ENCODE results near the gene BMI1. TPM values are rescaled to one million over a fixed set of nuclear protein-coding genes. Genes with fewer than 3 reads are reported as not detected.
"Not testable (repeated sequence)": the region's sequence is repeated elsewhere in the genome, so short reads cannot be mapped to it uniquely, and the experiment has no call there.

The BMI1 gene
- polyA plus RNA-seq, 1 donor (not counting 4 experiments of a cell fraction or from before 2014, with no cell fraction given): 33.1 TPM

DNA sequence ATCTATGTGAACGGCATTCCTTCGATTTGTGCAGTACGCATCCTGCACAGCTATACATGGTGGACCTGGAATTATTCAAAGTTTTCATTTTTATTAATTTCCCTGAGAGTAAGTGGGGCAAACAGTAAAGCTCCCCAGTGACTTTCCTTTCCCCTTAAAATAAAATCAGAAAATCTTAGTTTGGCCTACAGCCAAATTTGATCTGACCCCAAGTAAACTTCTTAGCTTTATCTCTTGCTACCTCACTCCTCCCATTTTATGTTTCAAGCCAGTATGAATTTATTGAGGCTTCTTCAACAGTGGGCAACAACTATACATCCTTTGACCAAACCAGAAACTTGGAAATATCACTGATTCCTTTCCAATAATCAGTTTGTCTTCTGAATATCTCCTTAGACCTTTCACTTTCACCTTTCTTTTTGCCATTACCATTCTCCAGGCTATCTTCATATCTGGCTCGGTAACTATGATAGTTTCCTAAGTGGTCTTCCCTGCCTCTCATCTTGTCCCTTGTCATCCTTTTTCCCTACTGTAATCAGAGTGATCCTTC lies 35.5 kb downstream of the BMI1 start:
- no peak for DNase-seq (ENCODE audit: low read depth, low spot score)
- no peak for TF ChIP-seq CTCF (optimal IDR thresholded peaks at IDR 0.05 in 1 of 3, IDR thresholded peaks at IDR 0.05 in 1 of 3, conservative IDR thresholded peaks at IDR 0.05 in 1 of 3; ENCODE audit: extremely low read depth in 1 of 3, insufficient read depth in 2 of 3, low read length in 3 of 3)
- no peak for TF ChIP-seq EZH2 (IDR thresholded peaks at IDR 0.05; ENCODE audit: low read length)
- no peak overlapping the region for H3K4me2 ChIP-seq (ENCODE audit: control insufficient read depth, extremely low read depth, insufficient read depth, low read depth, low read length)
- H3K9me1 ChIP-seq (ENCODE audit: control insufficient read depth, extremely low read depth, insufficient read depth, low read length): no peaks in the 10 kb centered on the region
- no peak overlapping the region for H3K9ac ChIP-seq (ENCODE audit: control insufficient read depth, extremely low read depth, insufficient read depth, low read length)
- no peaks in the 10 kb centered on the region for H3K79me2 ChIP-seq (ENCODE audit: control insufficient read depth, insufficient read depth, low read length)
- no peaks in the 10 kb centered on the region for H3K36me3 ChIP-seq (ENCODE audit: control insufficient read depth in 2 of 2, extremely low read depth in 1 of 2, insufficient read depth in 2 of 2, low read length in 2 of 2)
- no peaks in the 10 kb centered on the region for H3K9me3 ChIP-seq (ENCODE audit: control insufficient read depth, low read depth, low read length)
- H3K4me1 ChIP-seq (ENCODE audit: control insufficient read depth, extremely low read depth, insufficient read depth, low read length): no peaks in the 10 kb centered on the region
- no peak overlapping the region for H3K27ac ChIP-seq (ENCODE audit: control insufficient read depth, insufficient read depth, low read length)
- dilution Hi-C loops (cut with MboI; ENCODE audit: extremely low pct_ligation_motif_present, low sequenced_read_pairs): no loop called here
- no peak overlapping the region for H2AFZ ChIP-seq (ENCODE audit: control insufficient read depth, low read length)
- no peaks in the 10 kb centered on the region for H4K20me1 ChIP-seq (ENCODE audit: control insufficient read depth, extremely low read depth, insufficient read depth, low read length)
- no peak overlapping the region for H3K4me3 ChIP-seq (ENCODE audit: control insufficient read depth in 2 of 3, extremely low read depth in 1 of 3, insufficient read depth in 2 of 3, low read depth in 1 of 3, low read length in 3 of 3)
- no peak for FAIRE-seq
- H3K27me3 ChIP-seq (ENCODE audit: control insufficient read depth, extremely low read depth, insufficient read depth, low read length): no peaks in the 10 kb centered on the region

DNA sequence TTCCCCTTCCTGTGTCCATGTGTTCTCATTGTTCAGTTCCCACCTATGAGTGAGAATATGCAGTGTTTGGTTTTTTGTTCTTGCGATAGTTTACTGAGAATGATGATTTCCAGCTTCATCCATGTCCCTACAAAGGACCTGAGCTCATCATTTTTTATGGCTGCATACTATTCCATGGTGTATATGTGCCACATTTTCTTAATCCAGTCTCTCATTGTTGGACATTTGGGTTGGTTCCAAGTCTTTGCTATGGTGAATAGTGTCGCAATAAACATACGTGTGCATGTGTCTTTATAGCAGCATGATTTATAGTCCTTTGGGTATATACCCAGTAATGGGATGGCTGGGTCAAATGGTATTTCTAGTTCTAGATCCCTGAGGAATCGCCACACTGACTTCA lies 36.9 kb downstream of the BMI1 start:
- H3K4me2 ChIP-seq (ENCODE audit: control insufficient read depth, extremely low read depth, insufficient read depth, low read depth, low read length); H3K9me3 ChIP-seq (ENCODE audit: control insufficient read depth, low read depth, low read length); H3K79me2 ChIP-seq (ENCODE audit: control insufficient read depth, insufficient read depth, low read length); FAIRE-seq; H3K4me3 ChIP-seq (ENCODE audit: control insufficient read depth in 2 of 3, extremely low read depth in 1 of 3, insufficient read depth in 2 of 3, low read depth in 1 of 3, low read length in 3 of 3); H3K9me1 ChIP-seq (ENCODE audit: control insufficient read depth, extremely low read depth, insufficient read depth, low read length); H3K9ac ChIP-seq (ENCODE audit: control insufficient read depth, extremely low read depth, insufficient read depth, low read length); H3K27ac ChIP-seq (ENCODE audit: control insufficient read depth, insufficient read depth, low read length); H4K20me1 ChIP-seq (ENCODE audit: control insufficient read depth, extremely low read depth, insufficient read depth, low read length); H2AFZ ChIP-seq (ENCODE audit: control insufficient read depth, low read length); dilution Hi-C loops (cut with MboI; ENCODE audit: extremely low pct_ligation_motif_present, low sequenced_read_pairs); DNase-seq (ENCODE audit: low read depth, low spot score); H3K4me1 ChIP-seq (ENCODE audit: control insufficient read depth, extremely low read depth, insufficient read depth, low read length); H3K36me3 ChIP-seq (ENCODE audit: control insufficient read depth in 2 of 2, extremely low read depth in 1 of 2, insufficient read depth in 2 of 2, low read length in 2 of 2); H3K27me3 ChIP-seq (ENCODE audit: control insufficient read depth, extremely low read depth, insufficient read depth, low read length): not testable (repeated sequence)

- H3K9me3 ChIP-seq (ENCODE audit: control insufficient read depth, low read depth, low read length): no peaks in the 10 kb centered on the region
- DNase-seq (ENCODE audit: low read depth, low spot score) (no peak), FAIRE-seq (no peak)
- H3K9ac ChIP-seq (ENCODE audit: control insufficient read depth, extremely low read depth, insufficient read depth, low read length): no peak overlapping the region
- H2AFZ ChIP-seq (ENCODE audit: control insufficient read depth, low read length): no peak overlapping the region
- no peak overlapping the region for H3K27ac ChIP-seq (ENCODE audit: control insufficient read depth, insufficient read depth, low read length)
- no peaks in the 10 kb centered on the region for H3K36me3 ChIP-seq (ENCODE audit: control insufficient read depth in 2 of 2, extremely low read depth in 1 of 2, insufficient read depth in 2 of 2, low read length in 2 of 2)
- no peaks in the 10 kb centered on the region for H3K4me1 ChIP-seq (ENCODE audit: control insufficient read depth, extremely low read depth, insufficient read depth, low read length)
- H3K79me2 ChIP-seq (ENCODE audit: control insufficient read depth, insufficient read depth, low read length): no peaks in the 10 kb centered on the region
- no peaks in the 10 kb centered on the region for H3K27me3 ChIP-seq (ENCODE audit: control insufficient read depth, extremely low read depth, insufficient read depth, low read length)
- H3K4me3 ChIP-seq (ENCODE audit: control insufficient read depth in 2 of 3, extremely low read depth in 1 of 3, insufficient read depth in 2 of 3, low read depth in 1 of 3, low read length in 3 of 3): no peak overlapping the region
- no peaks in the 10 kb centered on the region for H4K20me1 ChIP-seq (ENCODE audit: control insufficient read depth, extremely low read depth, insufficient read depth, low read length)
- no peak overlapping the region for H3K4me2 ChIP-seq (ENCODE audit: control insufficient read depth, extremely low read depth, insufficient read depth, low read depth, low read length)
- TF ChIP-seq EZH2 (IDR thresholded peaks at IDR 0.05; ENCODE audit: low read length) (no peak), CTCF (optimal IDR thresholded peaks at IDR 0.05 in 1 of 3, IDR thresholded peaks at IDR 0.05 in 1 of 3, conservative IDR thresholded peaks at IDR 0.05 in 1 of 3; ENCODE audit: extremely low read depth in 1 of 3, insufficient read depth in 2 of 3, low read length in 3 of 3) (no peak)
- dilution Hi-C loops (cut with MboI; ENCODE audit: extremely low pct_ligation_motif_present, low sequenced_read_pairs): no loop called here
- H3K9me1 ChIP-seq (ENCODE audit: control insufficient read depth, extremely low read depth, insufficient read depth, low read length): no peaks in the 10 kb centered on the region
Observed at GRCh38 chr10:22363305-22363704, 42.4 kb downstream of the BMI1 start.
